HCT116 (cell line): ENCODE results near the gene CAMKMT. TPM values are rescaled to one million over a fixed set of nuclear protein-coding genes. Genes with fewer than 3 reads are reported as not detected.

Experiments
- ATAC-seq: fragments of 200-7000 bp; cut with Tn5 transposase; 2 replicates; pipeline ENCODE4 v1.9.1; 2020; ENCODE audit warnings: mild to moderate bottlenecking, moderate library complexity
- BruUV-seq: library from RNA; stranded (reverse); fragments of 400-500 nt; replicated peaks from 2 replicates; lab custom pipeline; 2021; lab: Mats Ljungman, UMichigan
- CTCF ChIA-PET: fragments of 300-600 bp; sonication (Branson Sonifier 250); formaldehyde crosslinking; loops from one replicate; lab custom pipeline; 2021; ENCODE audit warnings: antibody characterized with exemption; lab: Charles Lee
- POLR2A ChIA-PET: fragments of 300-600, 350-600 bp; sonication (Branson Sonifier 250); formaldehyde crosslinking; loops from one replicate; lab custom pipeline; 2021; ENCODE audit warnings: antibody characterized with exemption; lab: Charles Lee
- RAD21 ChIA-PET, 2 experiments: fragments of 300-600 bp; sonication (Branson Sonifier 250); formaldehyde crosslinking; loops; one replicate each; lab custom pipeline; 2023; ENCODE audit warnings: low total read pairs in 2 of 2; ENCODE audit not compliant: uncharacterized antibody in 2 of 2, unreplicated experiment in 2 of 2, low non-redundant PET in 1 of 2; lab: Charles Lee
- DNase-seq: peaks from one replicate; pipeline ENCODE4 v3.0.0-alpha.2; 2010; ENCODE audit warnings: low read depth, low spot score
- H2AFZ ChIP-seq: fragments of 200-600 bp; shearing (Covaris generic), sonication (generic); 2 replicates; pipeline ENCODE4 v1.6.1; 2017; ENCODE audit warnings: low read depth, mixed run types, mixed read lengths, antibody characterized with exemption, low read length; ENCODE audit not compliant: poor library complexity, severe bottlenecking
- H3K27ac ChIP-seq: 2 replicates; pipeline ENCODE4 v1.5.1; 2012; ENCODE audit warnings: low read depth, low read length
- H3K27me3 ChIP-seq: fragments of 200-600 bp; sonication (generic); 2 replicates; pipeline ENCODE4 v1.6.1; 2016; ENCODE audit warnings: mixed run types, low read length, mixed read lengths; ENCODE audit not compliant: insufficient read depth
- H3K36me3 ChIP-seq, 2 experiments: fragments of 200-500 bp in 1 of 2; fragments of 200-600 bp in 1 of 2; sonication (Bioruptor generic) in 1 of 2; sonication (generic) in 1 of 2; 2 replicates each; pipeline versions ENCODE4 v1.5.1 to v1.6.1; 2014 to 2016; ENCODE audit warnings: low read length in 2 of 2, inconsistent platforms in 1 of 2, mixed read lengths in 1 of 2, mixed run types in 1 of 2; ENCODE audit not compliant: insufficient read depth in 2 of 2, control insufficient read depth in 1 of 2
- H3K4me1 ChIP-seq, 2 experiments: fragments of 200-600 bp in 1 of 2; sonication (generic) in 1 of 2; 2 replicates each; pipeline versions ENCODE4 v1.5.1 to v1.6.1; 2012 to 2017; ENCODE audit warnings: low read length in 2 of 2, inconsistent platforms in 1 of 2, mild to moderate bottlenecking in 1 of 2, mixed read lengths in 1 of 2, mixed run types in 1 of 2, moderate library complexity in 1 of 2; ENCODE audit not compliant: insufficient read depth in 2 of 2, control insufficient read depth in 1 of 2
- H3K4me2 ChIP-seq: fragments of 200-600 bp; sonication (generic); 2 replicates; pipeline ENCODE4 v1.6.1; 2017; ENCODE audit warnings: mixed run types, low read length, mixed read lengths
- H3K4me3 ChIP-seq, 2 experiments: fragments of 200-600 bp in 1 of 2; sonication (generic) in 1 of 2; replicated peaks in 1 of 2; 2 replicates each; pipeline ENCODE4 v1.5.1; 2011 to 2016; ENCODE audit warnings: low read length in 2 of 2, control low read depth in 1 of 2, low read depth in 1 of 2, mild to moderate bottlenecking in 1 of 2, mixed read lengths in 1 of 2, mixed run types in 1 of 2
- H3K79me2 ChIP-seq: fragments of 200-600 bp; sonication (generic); 2 replicates; pipeline ENCODE4 v1.6.1; 2017; ENCODE audit warnings: mild to moderate bottlenecking, mixed run types, low read length, moderate library complexity, mixed read lengths; ENCODE audit not compliant: insufficient read depth
- H3K9ac ChIP-seq: fragments of 200-600 bp; sonication (generic); 2 replicates; pipeline ENCODE4 v1.6.1; 2016; ENCODE audit warnings: low read length, mixed read lengths
- H3K9me2 ChIP-seq: fragments of 200-600 bp; sonication (generic), shearing (Covaris generic); 2 replicates; pipeline ENCODE4 v1.6.1; 2017; ENCODE audit warnings: mixed run types, mild to moderate bottlenecking, moderate library complexity; ENCODE audit not compliant: insufficient read depth
- H3K9me3 ChIP-seq, 2 experiments: fragments of 200-500 bp in 1 of 2; fragments of 200-600 bp in 1 of 2; sonication (Bioruptor generic) in 1 of 2; sonication (generic) in 1 of 2; 2 replicates each; pipeline ENCODE4 v1.6.1; 2014 to 2017; ENCODE audit warnings: low read length in 2 of 2, mixed read lengths in 2 of 2, inconsistent platforms in 1 of 2, low read depth in 1 of 2, mild to moderate bottlenecking in 1 of 2, mixed run types in 1 of 2, moderate library complexity in 1 of 2; ENCODE audit not compliant: control insufficient read depth in 1 of 2, insufficient read depth in 1 of 2
- H4K20me1 ChIP-seq: fragments of 200-600 bp; sonication (generic), shearing (Covaris generic); 2 replicates; pipeline ENCODE4 v1.6.1; 2017; ENCODE audit warnings: mixed run types, mild to moderate bottlenecking, moderate library complexity; ENCODE audit not compliant: insufficient read depth
- CBX3 ChIP-seq: IDR thresholded peaks from 2 replicates; pipeline ENCODE4 v1.6.1; 2012; ENCODE audit warnings: low read depth
- CEBPB ChIP-seq: IDR thresholded peaks from 2 replicates; pipeline ENCODE4 v1.6.1; 2012; ENCODE audit warnings: low read depth
- CTCF ChIP-seq, 3 experiments: fragments of 200-600 bp in 1 of 3; sonication (generic) in 1 of 3; IDR thresholded peaks in 2 of 3; conservative IDR thresholded peaks in 1 of 3; 2 replicates each; pipeline ENCODE4 v1.5.1; 2012 to 2017; ENCODE audit warnings: low read depth in 2 of 3, low read length in 2 of 3, antibody characterized with exemption in 1 of 3, borderline replicate concordance in 1 of 3, control low read depth in 1 of 3, mild to moderate bottlenecking in 1 of 3, mixed read lengths in 1 of 3, mixed run types in 1 of 3, moderate library complexity in 1 of 3; ENCODE audit not compliant: insufficient read depth in 1 of 3
- EGR1 ChIP-seq: IDR thresholded peaks from 2 replicates; pipeline ENCODE4 v1.6.1; 2012; ENCODE audit warnings: low read depth
- FOSL1 ChIP-seq: IDR thresholded peaks from 2 replicates; pipeline ENCODE4 v1.6.1; 2012; ENCODE audit warnings: low read depth
- POLR2A ChIP-seq: IDR thresholded peaks from 2 replicates; pipeline ENCODE4 v1.7.0; 2011; ENCODE audit warnings: borderline replicate concordance; ENCODE audit not compliant: insufficient read depth, insufficient read length; ENCODE audit errors: extremely low read depth
- RAD21 ChIP-seq: IDR thresholded peaks from 2 replicates; pipeline ENCODE4 v1.6.1; 2012; ENCODE audit warnings: low read depth, mild to moderate bottlenecking
- SIN3A ChIP-seq: IDR thresholded peaks from 2 replicates; pipeline ENCODE4 v1.6.1; 2012; ENCODE audit warnings: low read depth
- SP1 ChIP-seq: IDR thresholded peaks from 2 replicates; pipeline ENCODE4 v1.6.1; 2012; ENCODE audit warnings: low read depth
- SRF ChIP-seq: IDR thresholded peaks from 2 replicates; pipeline ENCODE4 v1.6.1; 2012; ENCODE audit warnings: low read depth
- intact Hi-C: fragments of 100-400 bp; cut with micrococcal nuclease; formaldehyde crosslinking; loops from 2 replicates; pipeline ENCODE4 v1.10.0; 2022
- total RNA-seq: library from RNA; stranded (reverse); gene quantifications from one replicate; pipeline ENCODE4 v1.2.1, GENCODE V29; 2021; ENCODE audit not compliant: unreplicated experiment

CAMKMT gene
- total RNA-seq, 1 experiment from 2014 or later: 10.6 TPM

DNA sequence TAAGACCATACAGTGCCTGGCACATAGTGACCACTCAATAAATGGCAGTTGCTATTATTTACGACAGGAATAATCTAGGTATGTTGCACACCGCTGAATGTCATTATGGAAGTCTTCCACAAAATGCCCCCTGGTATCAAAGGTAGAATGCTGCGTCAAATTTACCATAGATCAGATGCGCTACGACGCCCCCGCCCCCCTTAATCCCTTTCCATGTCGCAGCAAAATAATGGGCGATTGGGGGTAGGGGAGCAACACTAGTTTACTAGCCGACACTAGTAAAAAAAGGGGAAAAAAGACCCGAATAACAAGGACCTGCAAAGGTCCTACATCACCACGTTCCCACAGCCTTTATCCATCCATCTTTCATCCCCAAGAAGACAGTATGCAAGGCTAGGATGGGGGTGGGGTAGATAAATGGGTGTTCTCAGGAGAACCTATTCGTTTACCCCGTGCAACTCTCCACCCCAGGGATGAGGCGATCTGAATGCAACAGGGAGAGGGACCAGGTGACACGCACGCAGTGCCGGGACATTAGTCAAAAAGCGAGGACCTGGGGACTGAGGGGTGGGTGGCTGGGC is 908 bp upstream of the CAMKMT start:
- H3K27ac ChIP-seq: peak overlapping the region; percentile 71
- BruUV-seq: TSS peak; percentile 52
- H3K4me1 ChIP-seq: peaks cover 0 to 15% of the 10 kb centered on the region in 2 experiments; a peak in 2 of 4 replicates
- H3K36me3 ChIP-seq: no peaks in the 10 kb centered on the region
- intact Hi-C loops: no loop called here
- TF ChIP-seq RAD21: no peak
- TF ChIP-seq SIN3A: no peak
- TF ChIP-seq EGR1: no peak
- no peak for TF ChIP-seq POLR2A
- TF ChIP-seq SRF: no peak
- no peak for TF ChIP-seq FOSL1
- no peak for TF ChIP-seq SP1
- no peak for TF ChIP-seq CEBPB
- TF ChIP-seq, all 23 proteins: peak for 0
- Histone ChIP-seq H2AFZ (peak overlapping the region; percentile 80), H3K9me2 (no peaks in the 10 kb centered on the region), H3K9ac (peak overlapping the region; percentile 89), H4K20me1 (no peaks in the 10 kb centered on the region), H3K9me3 (no peaks in the 10 kb centered on the region), H3K79me2 (peaks cover 47% of the 10 kb centered on the region), H3K4me3 (peak overlapping the region; percentile 84 to 93), H3K4me2 (peak overlapping the region; percentile 86), H3K27me3 (no peaks in the 10 kb centered on the region)
- ChIA-PET POLR2A (interaction anchor here (0.7 to 2.0 kb wide), 11 partner anchors 9 to 142 kb away, joined by 3 to 14 read pairs (median 5); no protein-coding TSS in a partner anchor), RAD21 (interaction anchor here in 1 of 2 experiments (1.1 kb wide), 1 partner anchor 119 kb away, joined by 3 read pairs; no protein-coding TSS in a partner anchor), CTCF (interaction anchor here (1.2 to 1.7 kb wide), 3 partner anchors 32 to 594 kb away, joined by 3 to 6 read pairs (median 5); no protein-coding TSS in a partner anchor)
- ATAC-seq: peak; percentile 20
- DNase-seq: no peak

- BruUV-seq: TSS peak; percentile 39
- Histone ChIP-seq H3K79me2 (peaks cover 52% of the 10 kb centered on the region), H4K20me1 (no peaks in the 10 kb centered on the region), H3K36me3 (no peaks in the 10 kb centered on the region), H3K27ac (peak overlapping the region; percentile 71), H3K9me3 (no peaks in the 10 kb centered on the region), H2AFZ (peak overlapping the region; percentile 55), H3K4me3 (peak overlapping the region; percentile 84 to 93), H3K9me2 (no peaks in the 10 kb centered on the region), H3K4me2 (peak overlapping the region; percentile 86), H3K27me3 (no peaks in the 10 kb centered on the region), H3K9ac (peak overlapping the region; percentile 89), H3K4me1 (peaks cover 0 to 15% of the 10 kb centered on the region in 2 experiments; a peak in 2 of 4 replicates)
- peak; percentile 4 for DNase-seq
- ATAC-seq: peak; percentile 30
- ChIA-PET CTCF (interaction anchor here (1.0 to 1.7 kb wide), 4 partner anchors 30 to 593 kb away, joined by 4 to 6 read pairs (median 5); no protein-coding TSS in a partner anchor), POLR2A (interaction anchor here (0.8 to 2.0 kb wide), 12 partner anchors 8 to 666 kb away, joined by 3 to 14 read pairs (median 4); no protein-coding TSS in a partner anchor), RAD21 (interaction anchor here in 1 of 2 experiments (1.1 kb wide), 1 partner anchor 117 kb away, joined by 3 read pairs; no protein-coding TSS in a partner anchor)
- TF ChIP-seq RAD21: no peak
- peak; percentile 10; the same call in 1 of the 2 replicates for TF ChIP-seq SIN3A
- peak; percentile 60; the same call in 1 of the 2 replicates for TF ChIP-seq CBX3
- TF ChIP-seq CTCF (IDR thresholded peaks at IDR 0.05 in 2 of 3, conservative IDR thresholded peaks at IDR 0.05 in 1 of 3; ENCODE audit: borderline replicate concordance in 1 of 3, insufficient read depth in 1 of 3, low read depth in 2 of 3, low read length in 2 of 3): no peak
- no peak for TF ChIP-seq EGR1
- intact Hi-C loops: no loop called here
Observed at GRCh38 chr2:44362207-44363015, 664 bp downstream of the CAMKMT start.
